SK-N-MC (cell line): ENCODE results near the gene SLC4A1.

Source experiments
- DNase-seq: peaks from one replicate; pipeline ENCODE4 v3.0.0-alpha.2; 2011; ENCODE audit warnings: low read depth, low spot score
- H3K27ac ChIP-seq: fragments of 200-600 bp; sonication (generic); 2 replicates; pipeline ENCODE4 v1.5.1; 2016; ENCODE audit warnings: mixed run types
- H3K36me3 ChIP-seq: fragments of 200-600 bp; sonication (generic); 2 replicates; pipeline ENCODE4 v1.6.1; 2017; ENCODE audit warnings: antibody characterized with exemption, low read length, mixed read lengths; ENCODE audit not compliant: insufficient read depth
- H3K4me3 ChIP-seq: fragments of 200-600 bp; sonication (generic); 2 replicates; pipeline ENCODE4 v1.5.1; 2016
- H3K9ac ChIP-seq: fragments of 200-600 bp; sonication (generic); 2 replicates; pipeline ENCODE4 v1.8.0; 2017; ENCODE audit warnings: mixed run types, mixed read lengths; ENCODE audit not compliant: insufficient read length
- H3K9me3 ChIP-seq: fragments of 200-600 bp; sonication (generic); 2 replicates; pipeline ENCODE4 v1.6.1; 2017; ENCODE audit warnings: low read depth, mild to moderate bottlenecking, antibody characterized with exemption, low read length, moderate library complexity, mixed read lengths
- EZH2 ChIP-seq: fragments of 200-600 bp; sonication (generic); IDR thresholded peaks from one replicate; pipeline ENCODE4 v1.6.1; 2017; ENCODE audit warnings: antibody characterized with exemption
- FOXP2 ChIP-seq: optimal IDR thresholded peaks from 2 replicates; pipeline ENCODE3; 2011; ENCODE audit warnings: mild to moderate bottlenecking, moderate library complexity; ENCODE audit not compliant: insufficient read depth; ENCODE audit errors: extremely low read length, control extremely low read depth
- POLR2AphosphoS5 ChIP-seq: IDR thresholded peaks from 2 replicates; pipeline ENCODE4 v1.6.1; 2012; ENCODE audit warnings: mild to moderate bottlenecking, low read depth, low read length, borderline replicate concordance

The SLC4A1 gene

DNA sequence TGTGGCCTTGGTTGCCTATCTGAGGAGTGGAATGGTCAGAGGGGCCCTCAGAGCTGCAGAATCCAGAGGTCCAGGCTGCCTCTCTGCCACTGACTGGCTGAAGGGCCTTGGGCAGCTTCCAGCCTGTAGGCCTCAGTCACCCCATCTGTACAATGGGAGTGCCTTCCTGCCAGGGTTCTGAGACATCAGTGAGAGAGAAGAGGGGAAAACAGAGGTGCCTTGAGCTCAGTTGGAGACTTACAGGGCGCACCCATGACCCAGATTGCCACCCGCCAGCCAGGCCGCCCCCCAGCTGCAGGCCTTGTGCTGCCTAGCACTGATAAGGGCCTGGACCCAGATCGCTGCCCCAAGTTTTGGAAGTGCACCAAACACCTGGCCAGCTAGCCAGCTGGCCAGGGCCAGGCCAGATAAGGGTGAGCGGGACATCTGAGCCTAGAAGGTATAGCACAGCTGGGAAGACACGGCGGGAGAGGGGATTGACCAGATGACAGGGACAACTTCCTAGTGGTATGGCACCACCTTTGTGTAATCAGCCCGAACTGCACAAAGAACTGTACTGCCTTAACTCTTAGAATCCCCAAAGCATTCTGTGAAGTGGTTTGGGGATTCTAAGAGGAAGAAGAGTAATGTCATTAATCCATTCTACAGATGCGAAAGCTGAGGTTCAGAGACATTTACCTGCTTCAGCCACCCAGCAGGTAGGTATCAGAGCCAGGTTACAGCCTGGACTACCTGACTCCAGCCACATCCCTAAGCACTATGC lies 1.4 kb downstream of the SLC4A1 start:
- H3K27ac ChIP-seq = no peak overlapping the region
- DNase-seq = no peak
- TF ChIP-seq POLR2AphosphoS5 (no peak), FOXP2 (no peak), EZH2 (no peak)
- H3K4me3 ChIP-seq = no peak overlapping the region
- no peaks in the 10 kb centered on the region for H3K9me3 ChIP-seq
- no peaks in the 10 kb centered on the region for H3K36me3 ChIP-seq
- H3K9ac ChIP-seq = no peak overlapping the region

DNA sequence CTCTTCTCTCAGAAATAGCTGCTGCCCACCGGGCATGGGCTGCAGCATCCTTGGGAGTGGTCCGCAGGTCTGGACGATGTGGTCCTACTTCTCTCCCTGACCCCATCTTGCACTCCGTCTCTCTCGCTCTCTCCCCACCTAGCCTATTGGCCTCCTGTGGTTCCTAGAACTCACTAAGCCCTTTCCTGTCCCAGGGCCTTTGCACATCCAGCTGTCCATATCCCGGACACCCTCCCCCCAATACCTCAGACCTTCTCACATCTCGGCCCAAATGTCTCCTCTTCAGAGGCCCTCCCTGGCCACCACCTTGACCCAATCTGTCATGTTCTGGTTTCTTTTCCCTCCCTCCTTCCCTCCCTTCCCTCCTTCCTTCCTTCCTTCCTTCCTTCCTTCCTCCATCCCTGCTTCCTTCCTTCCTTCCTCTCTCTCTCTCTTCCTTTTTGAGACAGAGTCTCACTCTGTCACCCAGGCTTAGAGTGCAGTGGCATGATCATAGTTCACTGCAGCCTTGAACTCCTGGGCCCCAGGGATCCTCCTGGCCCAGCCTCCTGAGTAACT lies 4.5 kb downstream of the SLC4A1 start:
- no peak for TF ChIP-seq EZH2
- no peak for TF ChIP-seq FOXP2
- TF ChIP-seq POLR2AphosphoS5 = no peak

DNA sequence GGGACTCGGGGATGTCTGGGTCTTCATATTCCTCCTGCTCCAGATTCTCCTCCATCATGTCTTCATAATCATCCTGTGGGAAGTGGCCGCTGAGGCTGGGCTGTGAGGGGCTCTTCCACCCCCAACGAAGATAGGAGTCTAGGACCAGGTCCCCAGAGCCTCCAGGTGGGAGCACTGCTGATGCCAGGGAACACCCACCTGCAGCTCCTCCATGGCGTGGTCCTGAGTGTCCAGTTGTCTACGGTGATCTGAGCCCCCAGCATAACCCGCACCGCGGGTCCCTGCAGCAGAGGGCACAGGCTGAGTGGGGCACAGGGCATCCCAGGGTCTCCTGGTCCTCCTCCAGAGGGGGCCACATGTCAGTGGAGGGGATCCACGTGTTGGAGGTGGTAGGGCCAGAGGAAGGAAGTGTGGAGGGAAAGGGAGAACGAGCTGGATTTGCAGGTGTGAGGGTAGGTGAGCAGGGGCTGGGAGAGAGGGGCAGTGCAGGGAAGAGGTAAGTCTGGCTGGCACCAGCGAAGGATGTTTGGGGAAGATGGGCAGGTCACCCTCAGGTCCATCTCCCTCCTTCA lies 5.2 kb downstream of the SLC4A1 start:
- TF ChIP-seq EZH2 (no peak), POLR2AphosphoS5 (no peak), FOXP2 (no peak)
- H3K9ac ChIP-seq = no peak overlapping the region
- no peak overlapping the region for H3K27ac ChIP-seq
- no peaks in the 10 kb centered on the region for H3K36me3 ChIP-seq
- no peak for DNase-seq
- no peaks in the 10 kb centered on the region for H3K9me3 ChIP-seq
- no peak overlapping the region for H3K4me3 ChIP-seq

More for the DNA sequence above, 4.5 kb downstream of the SLC4A1 start:
- H3K9me3 ChIP-seq = no peaks in the 10 kb centered on the region
- no peak for DNase-seq
- H3K4me3 ChIP-seq = no peak overlapping the region
- H3K27ac ChIP-seq = no peak overlapping the region
- H3K36me3 ChIP-seq = no peaks in the 10 kb centered on the region
- no peak overlapping the region for H3K9ac ChIP-seq

DNA sequence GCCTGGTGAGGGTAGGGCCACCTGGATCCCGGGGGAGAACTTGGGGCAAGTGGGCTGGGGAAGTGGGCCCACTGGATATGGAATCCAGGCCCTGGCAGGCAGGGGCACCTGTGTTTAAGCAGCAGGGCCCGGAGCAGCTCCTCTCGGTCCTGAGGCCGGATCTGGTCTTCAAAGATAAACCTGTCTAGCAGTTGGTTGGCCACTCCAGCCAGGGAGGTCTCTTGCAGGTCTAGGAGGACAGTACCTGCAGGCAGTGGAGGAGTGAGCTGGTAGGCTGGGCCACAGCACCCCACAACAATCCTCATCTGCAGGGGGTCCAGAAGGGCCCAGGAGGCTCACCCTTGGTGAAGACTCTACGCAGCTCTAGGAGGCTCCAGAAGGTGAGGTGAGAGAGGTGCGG lies 7.6 kb downstream of the SLC4A1 start:
- no peak overlapping the region for H3K27ac ChIP-seq
- H3K4me3 ChIP-seq = no peak overlapping the region
- no peak for TF ChIP-seq POLR2AphosphoS5
- no peak for TF ChIP-seq FOXP2
- TF ChIP-seq EZH2 = no peak
- DNase-seq = no peak
- no peaks in the 10 kb centered on the region for H3K9me3 ChIP-seq
- H3K36me3 ChIP-seq = no peaks in the 10 kb centered on the region
- no peak overlapping the region for H3K9ac ChIP-seq

DNA sequence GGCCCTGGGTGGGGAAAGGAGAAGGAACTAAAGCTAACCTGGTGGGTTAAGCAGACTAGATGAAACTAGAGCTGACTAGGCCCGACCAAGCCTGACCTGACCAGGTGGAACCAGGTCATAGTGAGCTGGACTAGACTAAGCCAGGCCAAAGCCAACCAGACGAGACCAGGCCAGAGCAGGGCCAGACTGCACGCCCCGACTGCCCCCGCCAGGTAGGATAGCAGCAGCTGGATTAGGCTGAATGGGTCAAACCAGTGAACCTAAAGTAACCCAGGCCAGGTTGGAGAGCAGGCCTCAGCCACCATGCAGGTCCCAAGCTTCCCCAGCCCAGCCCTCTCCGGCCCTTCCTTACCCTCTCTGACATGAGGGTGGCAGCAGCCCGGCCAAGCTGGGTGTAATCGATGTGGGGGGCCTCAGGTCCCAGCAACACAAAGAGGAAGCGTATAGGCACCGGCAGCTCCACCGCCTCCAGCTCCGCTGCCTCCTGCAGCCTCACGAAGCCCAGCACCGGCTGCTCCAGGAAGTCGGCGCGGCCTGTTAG lies 9.1 kb downstream of the SLC4A1 start:
- TF ChIP-seq POLR2AphosphoS5 (no peak), EZH2 (no peak), FOXP2 (no peak)
- no peak for DNase-seq
- H3K9ac ChIP-seq = no peak overlapping the region
- H3K4me3 ChIP-seq = no peak overlapping the region
- H3K36me3 ChIP-seq = no peaks in the 10 kb centered on the region
- no peaks in the 10 kb centered on the region for H3K9me3 ChIP-seq
- H3K27ac ChIP-seq = no peak overlapping the region

DNA sequence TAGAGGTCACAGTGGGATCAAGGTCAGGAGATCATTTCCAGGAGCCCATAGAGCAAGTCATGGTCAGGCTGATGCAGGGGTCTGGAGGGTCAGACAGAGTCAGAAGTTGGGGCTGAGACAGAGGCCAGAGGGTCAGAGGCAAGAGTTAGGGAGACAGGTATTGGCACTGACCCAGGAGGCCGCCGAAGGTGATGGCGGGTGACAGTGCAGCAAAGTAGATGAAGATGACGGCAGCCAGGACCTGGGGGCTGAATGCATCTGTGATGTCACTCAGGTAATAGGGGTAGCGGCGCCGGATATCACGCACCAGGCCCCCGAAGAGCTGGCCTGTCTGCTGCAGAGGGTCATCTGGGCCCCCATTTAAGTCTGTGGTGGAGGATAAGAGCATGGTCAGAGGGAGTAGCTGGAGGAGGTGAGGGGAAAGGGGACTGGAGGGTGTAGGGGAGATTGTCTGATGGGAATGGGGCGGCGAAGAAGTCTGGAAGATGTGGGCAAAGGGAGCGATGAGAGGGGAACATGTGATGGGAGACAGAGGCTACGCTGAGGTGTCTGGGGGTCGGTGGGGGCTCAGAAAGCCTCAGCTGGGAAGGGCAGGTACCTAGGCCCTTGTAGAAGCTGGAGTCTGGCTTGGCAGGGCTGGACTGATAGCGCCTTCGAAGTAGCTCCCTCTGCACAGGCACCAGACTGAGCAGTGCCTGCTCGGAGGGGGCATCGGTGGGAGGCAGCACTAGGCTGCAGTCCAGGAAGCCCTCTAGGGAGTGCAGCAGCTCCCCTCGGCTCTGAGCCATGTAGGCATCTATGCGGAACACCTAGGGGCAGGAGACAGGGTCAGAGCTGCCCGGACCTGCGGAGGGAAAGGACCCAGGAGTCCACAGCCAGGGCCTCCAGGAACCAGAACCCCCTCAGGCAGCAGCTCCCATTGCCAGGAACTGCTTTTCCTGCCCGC lies 9.8 kb downstream of the SLC4A1 start:
- Histone ChIP-seq H3K9ac (no peak overlapping the region), H3K36me3 (no peaks in the 10 kb centered on the region), H3K9me3 (no peaks in the 10 kb centered on the region), H3K27ac (no peak overlapping the region), H3K4me3 (no peak overlapping the region)
- TF ChIP-seq FOXP2 (no peak), POLR2AphosphoS5 (no peak), EZH2 (no peak)
- no peak for DNase-seq

DNA sequence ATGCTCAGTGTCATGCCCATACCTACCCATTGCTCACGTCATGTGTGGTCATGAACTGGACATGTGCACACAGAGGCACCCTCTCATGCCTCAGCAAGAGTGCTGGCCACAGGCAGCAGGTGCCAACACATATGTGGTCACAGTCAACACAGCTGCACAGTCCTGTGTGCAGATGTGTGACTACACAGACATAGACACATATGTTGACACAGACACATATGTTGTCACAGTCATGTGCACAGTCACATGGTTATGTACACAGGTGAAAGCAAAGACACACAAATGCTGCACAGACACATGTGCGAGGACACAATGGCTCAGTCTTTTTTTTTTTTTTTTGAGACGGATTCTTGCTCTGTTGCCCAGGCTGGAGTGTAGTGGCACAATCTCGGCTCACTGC lies 11.3 kb downstream of the SLC4A1 start:
- H3K27ac ChIP-seq = no peak overlapping the region
- H3K4me3 ChIP-seq = no peak overlapping the region
- H3K36me3 ChIP-seq = no peaks in the 10 kb centered on the region
- TF ChIP-seq EZH2 (no peak), POLR2AphosphoS5 (no peak), FOXP2 (no peak)
- no peaks in the 10 kb centered on the region for H3K9me3 ChIP-seq
- DNase-seq = no peak
- H3K9ac ChIP-seq = no peak overlapping the region

DNA sequence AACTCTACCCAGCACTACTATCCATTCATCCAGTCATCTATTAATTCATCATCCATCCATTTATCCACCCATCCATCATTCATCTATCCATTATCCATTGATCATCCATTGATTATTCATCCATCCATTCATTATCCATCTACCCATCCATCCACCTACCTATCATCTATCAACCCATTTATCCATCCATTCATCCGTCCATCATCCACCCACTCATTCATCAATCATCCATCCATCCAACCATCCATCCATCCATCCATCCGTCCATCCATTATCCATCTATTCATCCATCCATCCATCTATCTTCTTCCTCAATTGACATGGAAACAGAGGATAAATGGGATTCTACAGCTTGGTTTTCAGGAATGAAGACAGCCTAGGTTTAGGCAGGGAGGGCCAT lies 12.0 kb downstream of the SLC4A1 start:
- no peak overlapping the region for H3K4me3 ChIP-seq
- no peak overlapping the region for H3K27ac ChIP-seq
- H3K9me3 ChIP-seq = no peaks in the 10 kb centered on the region
- TF ChIP-seq EZH2 (no peak), POLR2AphosphoS5 (no peak), FOXP2 (no peak)
- no peaks in the 10 kb centered on the region for H3K36me3 ChIP-seq
- no peak overlapping the region for H3K9ac ChIP-seq
- DNase-seq = no peak
